C4-2B (cell line): ENCODE results near the gene TBX3.

Experiments
- CTCF ChIP-seq: fragments of 450-650 bp; conservative IDR thresholded peaks from 2 replicates; pipeline ENCODE4 v1.5.1; 2017; ENCODE audit warnings: mild to moderate bottlenecking
- ZFX ChIP-seq: fragments of 450-650 bp; IDR thresholded peaks from 2 replicates; pipeline ENCODE4 v1.6.1; 2017

- TF ChIP-seq CTCF, result no peak
- TF ChIP-seq ZFX, result no peak
Observed at GRCh38 chr12:114682785-114683708, 928 bp downstream of the TBX3 start.
